ENCODE results near the gene LARGE1.

DNA sequence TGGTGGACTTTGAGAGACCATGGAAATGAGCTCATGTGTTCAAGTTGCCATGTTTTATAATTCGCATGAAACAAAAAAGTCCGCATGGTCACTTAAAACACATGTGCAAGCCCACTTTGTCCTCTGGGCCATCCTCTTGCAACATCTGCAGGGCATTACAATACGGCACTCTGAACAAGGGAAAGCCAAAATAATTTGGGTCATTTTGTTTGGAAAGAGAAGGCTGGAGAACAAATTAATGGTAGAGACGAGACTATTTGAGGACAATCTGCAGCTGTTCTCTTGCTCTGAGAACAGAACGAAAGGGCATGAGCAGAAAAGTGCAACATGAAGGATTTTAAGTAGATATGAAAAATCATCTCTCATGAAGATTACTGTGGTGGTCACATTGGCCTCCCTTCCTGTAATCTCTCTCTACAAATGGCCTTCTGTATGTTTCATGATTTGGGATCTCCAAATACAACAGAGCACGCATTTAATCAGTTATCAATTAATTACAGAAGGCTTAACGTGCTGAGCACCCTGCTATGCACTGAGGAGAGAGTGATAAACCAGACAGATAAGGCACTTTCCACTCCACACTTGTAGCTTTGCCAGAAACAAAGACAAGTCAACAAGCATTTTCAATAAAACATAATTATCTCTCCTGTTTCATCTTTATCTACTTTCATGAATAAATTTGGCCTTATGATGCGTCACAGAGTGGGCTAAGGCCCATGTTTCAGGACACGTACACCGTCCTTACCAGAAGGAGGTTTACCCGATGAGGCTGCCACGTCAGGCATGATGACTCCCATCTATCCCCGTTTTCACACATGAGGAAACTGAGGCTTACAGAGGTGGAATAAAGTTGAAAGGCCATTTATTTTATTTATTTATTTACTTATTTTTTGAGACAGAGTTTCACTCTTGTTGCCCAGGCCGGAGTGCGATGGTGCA, 384.1 kb downstream of the LARGE1 start:
- no peak for TF ChIP-seq POLR2A (IDR thresholded peaks at IDR 0.05)
- TF ChIP-seq, protein P1, sequence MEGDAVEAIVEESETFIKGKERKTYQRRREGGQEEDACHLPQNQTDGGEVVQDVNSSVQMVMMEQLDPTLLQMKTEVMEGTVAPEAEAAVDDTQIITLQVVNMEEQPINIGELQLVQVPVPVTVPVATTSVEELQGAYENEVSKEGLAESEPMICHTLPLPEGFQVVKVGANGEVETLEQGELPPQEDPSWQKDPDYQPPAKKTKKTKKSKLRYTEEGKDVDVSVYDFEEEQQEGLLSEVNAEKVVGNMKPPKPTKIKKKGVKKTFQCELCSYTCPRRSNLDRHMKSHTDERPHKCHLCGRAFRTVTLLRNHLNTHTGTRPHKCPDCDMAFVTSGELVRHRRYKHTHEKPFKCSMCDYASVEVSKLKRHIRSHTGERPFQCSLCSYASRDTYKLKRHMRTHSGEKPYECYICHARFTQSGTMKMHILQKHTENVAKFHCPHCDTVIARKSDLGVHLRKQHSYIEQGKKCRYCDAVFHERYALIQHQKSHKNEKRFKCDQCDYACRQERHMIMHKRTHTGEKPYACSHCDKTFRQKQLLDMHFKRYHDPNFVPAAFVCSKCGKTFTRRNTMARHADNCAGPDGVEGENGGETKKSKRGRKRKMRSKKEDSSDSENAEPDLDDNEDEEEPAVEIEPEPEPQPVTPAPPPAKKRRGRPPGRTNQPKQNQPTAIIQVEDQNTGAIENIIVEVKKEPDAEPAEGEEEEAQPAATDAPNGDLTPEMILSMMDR (IDR thresholded peaks at IDR 0.05), result no peak
